ENCODE measurements around the gene SGSM1.

The SGSM1 gene

DNA sequence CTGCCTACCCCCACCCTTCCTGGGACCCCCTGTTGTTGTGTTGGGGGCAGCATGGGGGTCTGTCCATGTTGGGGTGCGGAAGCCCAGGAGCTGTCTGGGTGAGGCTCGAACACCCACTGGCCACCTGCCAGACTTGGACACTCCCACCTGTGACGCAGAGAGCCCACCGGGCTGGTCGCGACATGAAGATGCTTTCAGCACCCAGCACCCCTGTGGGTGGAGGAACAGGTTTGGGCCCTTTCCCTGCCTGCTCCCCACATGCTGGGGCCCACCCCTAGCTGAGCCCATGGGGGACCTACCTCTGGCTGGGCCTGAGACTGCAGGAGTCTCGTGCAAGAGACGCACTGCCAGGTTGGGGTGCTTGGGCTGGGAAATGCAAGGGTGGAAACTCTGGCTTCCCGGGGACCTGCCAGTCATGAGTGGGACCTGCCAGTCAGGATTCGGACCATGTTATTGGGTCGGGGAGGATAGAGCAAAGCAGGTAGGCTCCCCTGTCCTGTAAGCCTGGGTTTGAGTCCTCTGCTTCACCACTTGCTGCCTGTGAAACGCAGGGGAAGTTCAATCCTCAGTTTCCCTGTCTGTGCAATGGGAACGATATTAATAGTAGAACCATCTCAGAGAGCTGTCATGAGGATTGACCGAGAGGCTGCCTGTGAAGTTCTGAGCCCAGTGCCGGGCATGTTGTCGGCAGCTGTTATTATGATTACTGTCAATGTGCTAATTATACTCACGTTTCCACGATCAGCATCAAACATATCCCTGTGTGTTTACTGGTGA, 170.6 kb downstream of the SGSM1 start:
- TF ChIP-seq CTCF (IDR thresholded peaks at IDR 0.05): no peak
- Histone ChIP-seq H3K27ac (peak overlapping the region; percentile 67 to 90), H3K4me3 (peak overlapping the region; percentile 48)
- no peak for DNase-seq (ENCODE audit: low spot score)

Data from coronary artery (tissue), 2 donors.